Loucy (cell line): ENCODE data around the gene PIEZO1.

Experiments used
- H2AFZ ChIP-seq: fragments of 200-600 bp; sonication (generic); 2 replicates; pipeline ENCODE4 v1.6.0; 2016; ENCODE audit warnings: antibody characterized with exemption, mild to moderate bottlenecking, low read length, moderate library complexity
- H3F3A ChIP-seq: fragments of 200-600 bp; 2 replicates; pipeline ENCODE4 v1.6.0; 2016; ENCODE audit warnings: antibody characterized with exemption, low read depth, mild to moderate bottlenecking
- H3K27me3 ChIP-seq: fragments of 200-600 bp; sonication (generic); 2 replicates; pipeline ENCODE4 v1.6.1; 2014; ENCODE audit warnings: low read length, mild to moderate bottlenecking; ENCODE audit not compliant: insufficient read depth, poor library complexity, severe bottlenecking
- H3K36me3 ChIP-seq: fragments of 200-600 bp; sonication (generic); 2 replicates; pipeline ENCODE4 v1.6.1; 2016; ENCODE audit warnings: low read length; ENCODE audit not compliant: insufficient read depth
- H3K4me1 ChIP-seq: fragments of 200-600 bp; sonication (generic); 2 replicates; pipeline ENCODE4 v1.5.1; 2014; ENCODE audit warnings: low read length, mild to moderate bottlenecking; ENCODE audit not compliant: insufficient read depth, poor library complexity, severe bottlenecking
- H3K4me2 ChIP-seq: fragments of 200-600 bp; sonication (generic); 2 replicates; pipeline ENCODE4 v1.6.0; 2014; ENCODE audit warnings: antibody characterized with exemption, low read length, low read depth, mild to moderate bottlenecking; ENCODE audit not compliant: poor library complexity, severe bottlenecking
- H3K4me3 ChIP-seq: fragments of 200-600 bp; sonication (generic); 2 replicates; pipeline ENCODE4 v1.5.1; 2014; ENCODE audit warnings: low read length, mild to moderate bottlenecking, mixed read lengths; ENCODE audit not compliant: poor library complexity, severe bottlenecking
- H3K79me2 ChIP-seq: fragments of 200-600 bp; sonication (generic); 2 replicates; pipeline ENCODE4 v1.6.1; 2014; ENCODE audit warnings: low read length; ENCODE audit not compliant: insufficient read depth
- H3K9ac ChIP-seq: fragments of 200-600 bp; sonication (generic); 2 replicates; pipeline ENCODE4 v1.6.0; 2014; ENCODE audit warnings: mild to moderate bottlenecking, low read depth, low read length, moderate library complexity; ENCODE audit not compliant: poor library complexity, severe bottlenecking
- H3K9me2 ChIP-seq: fragments of 200-600 bp; sonication (generic); replicated peaks from 2 replicates; pipeline ENCODE4 v1.6.1; 2016; ENCODE audit warnings: low read depth, low read length, mixed read lengths
- H3K9me3 ChIP-seq: fragments of 200-600 bp; sonication (generic); 2 replicates; pipeline ENCODE4 v1.6.1; 2014; ENCODE audit warnings: mild to moderate bottlenecking, antibody characterized with exemption, low read length, low read depth; ENCODE audit not compliant: insufficient read depth
- H4K20me1 ChIP-seq: fragments of 200-600 bp; sonication (generic); 2 replicates; pipeline ENCODE4 v1.6.0; 2014; ENCODE audit warnings: antibody characterized with exemption, low read length, mild to moderate bottlenecking; ENCODE audit not compliant: insufficient read depth, poor library complexity, severe bottlenecking
- CTCF ChIP-seq: fragments of 200-600 bp; sonication (generic); conservative IDR thresholded peaks from 2 replicates; pipeline ENCODE4 v1.5.1; 2014; ENCODE audit warnings: mild to moderate bottlenecking, antibody characterized with exemption, low read length
- EZH2phosphoT487 ChIP-seq: fragments of 200-600 bp; IDR thresholded peaks from 2 replicates; pipeline ENCODE4 v1.6.1; 2018; ENCODE audit warnings: antibody characterized with exemption, mild to moderate bottlenecking, moderate library complexity, borderline replicate concordance

PIEZO1 gene

GRCh38 chr16:88711750-88712340 is 73.2 kb downstream of the PIEZO1 start:
- Histone ChIP-seq H3F3A (no peaks in the 10 kb centered on the region), H3K27me3 (no peaks in the 10 kb centered on the region), H3K79me2 (no peaks in the 10 kb centered on the region), H3K9ac (no peak overlapping the region), H3K4me3 (no peak overlapping the region), H3K9me2 (no peaks in the 10 kb centered on the region), H4K20me1 (no peaks in the 10 kb centered on the region), H3K4me2 (no peak overlapping the region), H3K4me1 (no peaks in the 10 kb centered on the region), H3K36me3 (peaks cover 11% of the 10 kb centered on the region; the same call in 1 of the 2 replicates), H3K9me3 (no peaks in the 10 kb centered on the region), H2AFZ (no peak overlapping the region)
- no peak for TF ChIP-seq EZH2phosphoT487
- no peak for TF ChIP-seq CTCF

GRCh38 chr16:88710556-88710955 is 74.5 kb downstream of the PIEZO1 start:
- H2AFZ ChIP-seq = no peak overlapping the region
- H4K20me1 ChIP-seq = no peaks in the 10 kb centered on the region
- H3K9me3 ChIP-seq = no peaks in the 10 kb centered on the region
- H3F3A ChIP-seq = no peaks in the 10 kb centered on the region
- TF ChIP-seq EZH2phosphoT487 = no peak
- no peak for TF ChIP-seq CTCF
- no peaks in the 10 kb centered on the region for H3K9me2 ChIP-seq
- H3K79me2 ChIP-seq = peaks cover 2% of the 10 kb centered on the region
- H3K4me3 ChIP-seq = no peak overlapping the region
- no peak overlapping the region for H3K9ac ChIP-seq
- H3K4me2 ChIP-seq = no peak overlapping the region
- H3K27me3 ChIP-seq = no peaks in the 10 kb centered on the region
- H3K4me1 ChIP-seq = no peaks in the 10 kb centered on the region
- H3K36me3 ChIP-seq = peaks cover 2% of the 10 kb centered on the region; the same call in 1 of the 2 replicates

GRCh38 chr16:88706965-88707826 is 77.8 kb downstream of the PIEZO1 start:
- Histone ChIP-seq H3K36me3 (no peaks in the 10 kb centered on the region), H3K9me3 (no peaks in the 10 kb centered on the region), H3K27me3 (no peaks in the 10 kb centered on the region), H3K4me3 (peak overlapping the region; percentile 81), H3K9ac (peak overlapping the region; percentile 68), H2AFZ (no peak overlapping the region), H3K79me2 (peaks cover 30% of the 10 kb centered on the region), H3K9me2 (no peaks in the 10 kb centered on the region), H3F3A (no peaks in the 10 kb centered on the region), H4K20me1 (no peaks in the 10 kb centered on the region), H3K4me2 (peak overlapping the region; percentile 83), H3K4me1 (peaks cover 18% of the 10 kb centered on the region)
- TF ChIP-seq EZH2phosphoT487 = no peak
- TF ChIP-seq CTCF = no peak
